Endodermal cell (in vitro differentiated cells): ENCODE data around the gene SLC4A4. TPM values are rescaled to one million over a fixed set of nuclear protein-coding genes. Genes with fewer than 3 reads are reported as not detected.

ENCODE experiments used
- DNase-seq: peaks from one replicate; pipeline ENCODE4 v3.0.0-alpha.2; 2017
- H3K27ac ChIP-seq: 2 replicates; pipeline ENCODE4 v1.5.1; 2013; ENCODE audit warnings: mild to moderate bottlenecking, low read depth, low read length, moderate library complexity
- H3K27me3 ChIP-seq: 2 replicates; pipeline ENCODE4 v1.6.1; 2013; ENCODE audit warnings: mild to moderate bottlenecking, low read length, moderate library complexity; ENCODE audit not compliant: insufficient read depth, control insufficient read depth, poor library complexity, severe bottlenecking
- H3K36me3 ChIP-seq: 2 replicates; pipeline ENCODE4 v1.7.0; 2013; ENCODE audit warnings: mild to moderate bottlenecking, low read length, moderate library complexity; ENCODE audit not compliant: control insufficient read depth, insufficient read depth
- H3K4me1 ChIP-seq: one replicate; pipeline ENCODE4 v1.7.0; 2013; ENCODE audit warnings: low read length; ENCODE audit not compliant: control insufficient read depth, insufficient read depth
- H3K4me3 ChIP-seq: 2 replicates; pipeline ENCODE4 v1.5.1; 2013; ENCODE audit warnings: mild to moderate bottlenecking, low read length, moderate library complexity
- H3K9ac ChIP-seq: 2 replicates; pipeline ENCODE4 v1.6.1; 2013; ENCODE audit warnings: mild to moderate bottlenecking, low read length, moderate library complexity; ENCODE audit not compliant: poor library complexity, severe bottlenecking; ENCODE audit errors: extremely low read depth
- H3K9me3 ChIP-seq: 2 replicates; pipeline ENCODE4 v1.6.1; 2013; ENCODE audit warnings: mild to moderate bottlenecking, low read length, moderate library complexity; ENCODE audit not compliant: control insufficient read depth
- H3K27ac Mint-ChIP-seq: 2 replicates; pipeline ENCODE4 v1.8.0; 2020; ENCODE audit warnings: mixed read lengths
- H3K27me3 Mint-ChIP-seq: 2 replicates; pipeline ENCODE4 v1.8.0; 2021; ENCODE audit warnings: mild to moderate bottlenecking, mixed read lengths; ENCODE audit not compliant: insufficient read depth
- H3K36me3 Mint-ChIP-seq: 2 replicates; pipeline ENCODE4 v1.8.0; 2020; ENCODE audit warnings: low read depth, mixed read lengths
- H3K4me1 Mint-ChIP-seq: 2 replicates; pipeline ENCODE4 v1.8.0; 2020; ENCODE audit warnings: mixed read lengths
- H3K4me3 Mint-ChIP-seq: 2 replicates; pipeline ENCODE4 v1.8.0; 2020; ENCODE audit warnings: mild to moderate bottlenecking, moderate library complexity, mixed read lengths
- H3K9me3 Mint-ChIP-seq: 2 replicates; pipeline ENCODE4 v1.8.0; 2020; ENCODE audit warnings: mild to moderate bottlenecking, mixed read lengths
- WGBS, 2 experiments: methylation state at CpG; one replicate each; pipeline versions ENCODE4 v1.1.5 to v1.1.7; 2013; ENCODE audit warnings: missing lambda C conversion rate in 2 of 2, mixed read lengths in 1 of 2; ENCODE audit not compliant: insufficient coverage in 1 of 2, insufficient read length in 1 of 2; 5-methylcytosine and 5-hydroxymethylcytosine counted together
- total RNA-seq, 2 donors: library from RNA; stranded (reverse); fragmentation: NEBNext Ultra II Directional in 1 of 2; extraction: Animal tissue kit (Norgen Biotek cat#: 25700) in 1 of 2; gene quantifications; 2 replicates in 1 of 2; 3 replicates in 1 of 2; pipeline ENCODE4 v1.2.1, GENCODE V29; 2021
- TF ChIP-seq, protein P1 (sequence below): fragments of 200-600 bp; sonication (generic); conservative IDR thresholded peaks from 2 replicates; pipeline ENCODE4 v1.5.0; 2021; ENCODE audit warnings: antibody characterized with exemption, mild to moderate bottlenecking

Gene SLC4A4
- total RNA-seq, 2 donors from 2014 or later, result 3.3 to 3.8 TPM

DNA sequence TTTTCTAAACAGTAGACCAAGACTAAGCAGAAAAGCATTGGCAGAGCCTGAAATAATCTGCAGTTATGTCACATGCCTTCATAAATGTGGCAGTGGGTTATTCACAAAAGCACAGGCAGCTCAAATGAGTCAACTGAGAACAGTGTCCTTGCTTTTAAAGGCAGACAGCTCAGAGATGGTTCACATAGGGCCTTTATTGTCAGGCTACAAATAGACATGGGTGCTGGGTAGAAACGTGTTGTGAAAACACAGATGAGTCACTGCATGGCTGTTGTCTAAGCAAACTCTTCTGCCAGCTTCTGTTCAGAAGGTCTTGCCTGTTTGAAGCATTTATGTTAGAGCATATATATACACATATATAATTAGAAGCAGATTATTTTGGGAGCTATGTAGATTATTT is 118.0 kb downstream of the SLC4A4 start:
- Mint-ChIP-seq H3K4me3 (no peak overlapping the region), H3K27me3 (no peaks in the 10 kb centered on the region), H3K4me1 (peaks cover 6% of the 10 kb centered on the region), H3K36me3 (no peaks in the 10 kb centered on the region), H3K9me3 (no peaks in the 10 kb centered on the region), H3K27ac (no peak overlapping the region)
- Histone ChIP-seq H3K27ac (no peak overlapping the region), H3K36me3 (no peaks in the 10 kb centered on the region), H3K9me3 (no peaks in the 10 kb centered on the region), H3K4me3 (no peak overlapping the region), H3K9ac (no peak overlapping the region), H3K4me1 (no peaks in the 10 kb centered on the region), H3K27me3 (no peaks in the 10 kb centered on the region)
- no peak for DNase-seq
- TF ChIP-seq, protein P1, sequence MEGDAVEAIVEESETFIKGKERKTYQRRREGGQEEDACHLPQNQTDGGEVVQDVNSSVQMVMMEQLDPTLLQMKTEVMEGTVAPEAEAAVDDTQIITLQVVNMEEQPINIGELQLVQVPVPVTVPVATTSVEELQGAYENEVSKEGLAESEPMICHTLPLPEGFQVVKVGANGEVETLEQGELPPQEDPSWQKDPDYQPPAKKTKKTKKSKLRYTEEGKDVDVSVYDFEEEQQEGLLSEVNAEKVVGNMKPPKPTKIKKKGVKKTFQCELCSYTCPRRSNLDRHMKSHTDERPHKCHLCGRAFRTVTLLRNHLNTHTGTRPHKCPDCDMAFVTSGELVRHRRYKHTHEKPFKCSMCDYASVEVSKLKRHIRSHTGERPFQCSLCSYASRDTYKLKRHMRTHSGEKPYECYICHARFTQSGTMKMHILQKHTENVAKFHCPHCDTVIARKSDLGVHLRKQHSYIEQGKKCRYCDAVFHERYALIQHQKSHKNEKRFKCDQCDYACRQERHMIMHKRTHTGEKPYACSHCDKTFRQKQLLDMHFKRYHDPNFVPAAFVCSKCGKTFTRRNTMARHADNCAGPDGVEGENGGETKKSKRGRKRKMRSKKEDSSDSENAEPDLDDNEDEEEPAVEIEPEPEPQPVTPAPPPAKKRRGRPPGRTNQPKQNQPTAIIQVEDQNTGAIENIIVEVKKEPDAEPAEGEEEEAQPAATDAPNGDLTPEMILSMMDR, result no peak
- 94% methylated on average over 1 of the region's 1 CpG; no CpG with 5 or more reads in 1 of the 2 experiments for WGBS, 2 experiments

DNA sequence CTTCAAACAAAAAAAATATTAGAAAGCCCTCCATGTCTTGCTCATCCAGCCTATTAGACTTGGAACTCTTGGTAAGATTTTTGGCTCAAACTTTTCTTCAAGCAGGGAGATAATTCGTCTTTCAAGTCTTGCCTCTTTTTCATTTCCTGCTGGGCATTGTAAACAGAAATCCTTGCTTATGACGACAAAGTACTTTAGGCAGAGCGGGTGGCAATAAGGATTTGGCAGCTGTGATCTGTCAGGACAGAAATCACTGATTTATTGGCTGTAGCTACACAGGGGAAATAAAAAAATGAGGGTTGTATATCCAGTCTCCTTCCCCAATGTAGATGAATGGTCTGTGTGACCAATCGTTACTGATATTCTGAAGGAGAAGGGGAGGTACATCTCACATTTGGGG is 121.6 kb downstream of the SLC4A4 start:
- no peaks in the 10 kb centered on the region for H3K36me3 Mint-ChIP-seq
- no peaks in the 10 kb centered on the region for H3K9me3 Mint-ChIP-seq
- H3K27ac Mint-ChIP-seq, result no peak overlapping the region

DNA sequence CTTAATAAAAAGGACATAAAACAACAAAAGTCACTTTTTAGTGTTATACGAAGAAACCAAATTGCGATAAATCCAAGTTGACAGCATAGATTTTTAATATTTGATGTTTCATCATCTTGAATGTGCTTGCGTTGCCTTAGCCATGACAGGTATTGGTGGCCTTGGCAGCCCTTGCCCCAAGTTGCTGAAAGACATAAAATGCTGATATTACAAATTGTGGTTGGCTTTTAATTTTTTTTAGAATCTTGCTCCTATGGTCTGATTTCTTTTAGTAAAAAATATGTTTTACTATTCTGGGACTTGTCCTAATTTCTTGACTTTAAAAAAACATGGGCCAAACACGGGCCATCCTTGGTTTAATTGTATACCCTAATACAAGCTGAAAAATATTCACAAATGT is 122.6 kb downstream of the SLC4A4 start:
- Histone ChIP-seq H3K4me1 (no peaks in the 10 kb centered on the region), H3K9ac (no peak overlapping the region), H3K4me3 (no peak overlapping the region), H3K36me3 (no peaks in the 10 kb centered on the region), H3K27ac (no peak overlapping the region), H3K27me3 (no peaks in the 10 kb centered on the region), H3K9me3 (no peaks in the 10 kb centered on the region)
- Mint-ChIP-seq H3K27ac (no peak overlapping the region), H3K27me3 (no peaks in the 10 kb centered on the region), H3K36me3 (no peaks in the 10 kb centered on the region), H3K4me3 (no peak overlapping the region), H3K9me3 (no peaks in the 10 kb centered on the region), H3K4me1 (peaks cover 6% of the 10 kb centered on the region)
- no peak for DNase-seq
- WGBS, 2 experiments, result 95% methylated on average over 3 to 4 of the region's 4 CpGs
- TF ChIP-seq, protein P1, result no peak

More for the DNA sequence above, 121.6 kb downstream of the SLC4A4 start:
- H3K9ac ChIP-seq, result no peak overlapping the region
- H3K4me1 ChIP-seq, result no peaks in the 10 kb centered on the region
- Mint-ChIP-seq H3K4me1 (peaks cover 6% of the 10 kb centered on the region), H3K27me3 (no peaks in the 10 kb centered on the region), H3K4me3 (no peak overlapping the region)
- no peaks in the 10 kb centered on the region for H3K9me3 ChIP-seq
- H3K4me3 ChIP-seq, result no peak overlapping the region
- H3K27ac ChIP-seq, result no peak overlapping the region
- H3K27me3 ChIP-seq, result no peaks in the 10 kb centered on the region
- no peak for DNase-seq
- WGBS, 2 experiments, result 67 to 74% methylated on average over 4 of the region's 4 CpGs
- TF ChIP-seq, protein P1, result no peak
- H3K36me3 ChIP-seq, result no peaks in the 10 kb centered on the region
